ENCODE data around the gene POLR2I. TPM values are rescaled to one million over a fixed set of nuclear protein-coding genes. Genes with fewer than 3 reads are reported as not detected.

Gene POLR2I
- total and polyA plus RNA-seq, 2 experiments from 2014 or later: 94.0 to 413 TPM

DNA sequence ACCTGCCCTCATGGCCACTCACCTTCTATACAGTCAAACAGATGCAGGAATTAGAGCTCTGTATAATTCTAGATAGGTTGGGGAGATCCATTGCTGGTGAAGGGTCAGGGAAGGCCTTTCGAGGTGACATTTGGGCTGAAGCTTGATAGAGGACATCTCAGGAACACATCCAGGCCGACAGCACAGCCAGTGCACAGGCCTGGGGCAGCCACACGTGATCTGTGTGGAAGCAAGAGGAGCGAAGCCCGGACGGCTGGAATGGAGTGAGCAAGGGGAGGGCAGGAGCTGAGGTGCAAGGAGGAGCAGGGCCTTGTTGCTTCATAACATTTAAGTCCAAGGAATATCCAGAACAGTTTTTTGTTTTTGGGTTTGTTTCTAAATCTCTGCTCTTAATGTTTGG, 8.2 kb downstream of the POLR2I start:
- no peak for TF ChIP-seq ZNF331 (CRISPR knock-in tag; IDR thresholded peaks at IDR 0.05; ENCODE audit: low read depth)
- TF ChIP-seq EZH2phosphoT487 (IDR thresholded peaks at IDR 0.05; ENCODE audit: unreplicated experiment): no peak
- TF ChIP-seq POLR2AphosphoS5 (IDR thresholded peaks at IDR 0.05; ENCODE audit: low read depth): no peak
- no peak for TF ChIP-seq JUNB (IDR thresholded peaks at IDR 0.05; ENCODE audit: unreplicated experiment)
- no peak for TF ChIP-seq EZH2 (IDR thresholded peaks at IDR 0.05; ENCODE audit: low read depth, unreplicated experiment)
- TF ChIP-seq, protein P1, sequence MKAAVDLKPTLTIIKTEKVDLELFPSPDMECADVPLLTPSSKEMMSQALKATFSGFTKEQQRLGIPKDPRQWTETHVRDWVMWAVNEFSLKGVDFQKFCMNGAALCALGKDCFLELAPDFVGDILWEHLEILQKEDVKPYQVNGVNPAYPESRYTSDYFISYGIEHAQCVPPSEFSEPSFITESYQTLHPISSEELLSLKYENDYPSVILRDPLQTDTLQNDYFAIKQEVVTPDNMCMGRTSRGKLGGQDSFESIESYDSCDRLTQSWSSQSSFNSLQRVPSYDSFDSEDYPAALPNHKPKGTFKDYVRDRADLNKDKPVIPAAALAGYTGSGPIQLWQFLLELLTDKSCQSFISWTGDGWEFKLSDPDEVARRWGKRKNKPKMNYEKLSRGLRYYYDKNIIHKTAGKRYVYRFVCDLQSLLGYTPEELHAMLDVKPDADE (IDR thresholded peaks at IDR 0.05): no peak
- H3K27me3 ChIP-seq (ENCODE audit: insufficient read depth): no peaks in the 10 kb centered on the region
- H3K27ac ChIP-seq (ENCODE audit: low read depth): peak overlapping the region; percentile 55; the same call in 1 of the 2 replicates
- H3K27ac Mint-ChIP-seq: peak overlapping the region; percentile 68
- no peaks in the 10 kb centered on the region for H3K9me2 ChIP-seq (ENCODE audit: insufficient read depth)
- peaks cover 35% of the 10 kb centered on the region for H3K36me3 Mint-ChIP-seq (ENCODE audit: low read depth)
- H3K4me1 ChIP-seq (ENCODE audit: insufficient read depth): peaks cover 11% of the 10 kb centered on the region
- H3K79me2 ChIP-seq (replicated peaks; ENCODE audit: insufficient read depth): no peaks in the 10 kb centered on the region
- H3K4me3 Mint-ChIP-seq: no peak overlapping the region; the same call in 2 of the 3 replicates
- peaks cover 15% of the 10 kb centered on the region for H3K4me1 Mint-ChIP-seq
- peaks cover 5% of the 10 kb centered on the region for H3K27me3 Mint-ChIP-seq (ENCODE audit: insufficient read depth, low read depth, poor library complexity)
- H3F3A ChIP-seq (replicated peaks; ENCODE audit: low read depth): peaks cover 4% of the 10 kb centered on the region
- no peaks in the 10 kb centered on the region for H3K9me3 Mint-ChIP-seq
- H3K36me3 ChIP-seq (ENCODE audit: insufficient read depth): peaks cover 6% of the 10 kb centered on the region; the same call in 1 of the 2 replicates
- no peak overlapping the region for H3K4me2 ChIP-seq
- H4K20me1 ChIP-seq (replicated peaks; ENCODE audit: insufficient read depth): no peaks in the 10 kb centered on the region; the same call in 1 of the 2 replicates
- no peak overlapping the region for H2AFZ ChIP-seq
- ATAC-seq (no peak), DNase-seq (ENCODE audit: low spot score) (no peak)
- H3K4me3 ChIP-seq: no peak overlapping the region

DNA sequence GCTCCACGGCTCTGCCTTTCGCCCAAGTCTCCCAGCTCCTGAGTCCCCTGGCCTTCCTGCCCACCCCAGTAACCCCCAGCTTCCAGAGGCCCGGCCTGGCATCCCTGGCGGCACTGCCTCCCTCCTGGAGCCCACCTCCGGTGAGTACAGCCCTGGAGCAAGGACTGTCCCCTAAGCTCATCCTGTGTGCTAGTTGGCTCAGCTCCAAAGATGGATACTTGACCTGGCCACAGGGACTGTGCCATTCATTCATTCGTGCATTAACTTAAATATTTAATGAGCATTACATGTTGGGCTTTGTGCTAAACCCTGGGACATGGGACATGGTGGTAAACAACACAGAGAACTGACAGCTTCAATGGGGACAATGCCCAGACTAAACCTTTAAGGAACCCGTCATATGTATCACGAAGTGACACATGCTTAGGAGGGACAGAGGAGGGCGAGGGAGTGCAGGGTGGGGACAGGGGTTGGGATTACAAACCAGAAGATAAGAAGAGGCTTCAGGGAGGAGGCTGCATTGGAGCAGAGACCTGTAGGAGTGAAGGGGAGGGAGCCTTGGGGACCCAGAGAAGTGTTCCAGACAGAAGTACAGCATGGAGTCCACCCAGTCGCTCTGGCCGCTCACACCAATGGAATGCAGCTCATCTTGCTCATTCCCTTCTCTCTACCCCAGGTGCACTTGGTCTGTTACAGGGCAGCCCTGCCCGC, 10.7 kb downstream of the POLR2I start:
- peaks cover 6% of the 10 kb centered on the region; the same call in 2 of the 3 replicates for H3K4me1 Mint-ChIP-seq
- peaks cover 43% of the 10 kb centered on the region for H3K36me3 Mint-ChIP-seq (ENCODE audit: low read depth)
- no peak overlapping the region for H2AFZ ChIP-seq
- H3K9me2 ChIP-seq (ENCODE audit: insufficient read depth): no peaks in the 10 kb centered on the region
- DNase-seq (ENCODE audit: low spot score): no peak
- no peak overlapping the region for H3K27ac ChIP-seq (ENCODE audit: low read depth)
- H3K4me3 ChIP-seq: no peak overlapping the region
- H3F3A ChIP-seq (replicated peaks; ENCODE audit: low read depth): no peaks in the 10 kb centered on the region
- no peak overlapping the region for H3K4me3 Mint-ChIP-seq
- no peaks in the 10 kb centered on the region for H4K20me1 ChIP-seq (replicated peaks; ENCODE audit: insufficient read depth)
- peaks cover 12% of the 10 kb centered on the region; the same call in 1 of the 2 replicates for H3K36me3 ChIP-seq (ENCODE audit: insufficient read depth)
- no peak for ATAC-seq
- peaks cover 5% of the 10 kb centered on the region for H3K27me3 Mint-ChIP-seq (ENCODE audit: insufficient read depth, low read depth, poor library complexity)
- H3K4me2 ChIP-seq: no peak overlapping the region
- H3K79me2 ChIP-seq (replicated peaks; ENCODE audit: insufficient read depth): no peaks in the 10 kb centered on the region
- H3K9me3 Mint-ChIP-seq: no peaks in the 10 kb centered on the region
- H3K4me1 ChIP-seq (ENCODE audit: insufficient read depth): no peaks in the 10 kb centered on the region
- H3K27ac Mint-ChIP-seq: no peak overlapping the region
- no peaks in the 10 kb centered on the region for H3K27me3 ChIP-seq (ENCODE audit: insufficient read depth)
- TF ChIP-seq NANOG (IDR thresholded peaks at IDR 0.05; ENCODE audit: borderline replicate concordance) (no peak), CREB1 (CRISPR knock-in tag; IDR thresholded peaks at IDR 0.05; ENCODE audit: low read depth) (no peak), ZNF114 (CRISPR knock-in tag; IDR thresholded peaks at IDR 0.05) (no peak), EZH2 (IDR thresholded peaks at IDR 0.05; ENCODE audit: low read depth, unreplicated experiment) (no peak), ZNF331 (CRISPR knock-in tag; IDR thresholded peaks at IDR 0.05; ENCODE audit: low read depth) (no peak), EZH2phosphoT487 (IDR thresholded peaks at IDR 0.05; ENCODE audit: unreplicated experiment) (no peak), POLR2AphosphoS5 (IDR thresholded peaks at IDR 0.05; ENCODE audit: low read depth) (no peak), STAT1 (IDR thresholded peaks at IDR 0.05; ENCODE audit: unreplicated experiment) (no peak)
- TF ChIP-seq, protein P2, sequence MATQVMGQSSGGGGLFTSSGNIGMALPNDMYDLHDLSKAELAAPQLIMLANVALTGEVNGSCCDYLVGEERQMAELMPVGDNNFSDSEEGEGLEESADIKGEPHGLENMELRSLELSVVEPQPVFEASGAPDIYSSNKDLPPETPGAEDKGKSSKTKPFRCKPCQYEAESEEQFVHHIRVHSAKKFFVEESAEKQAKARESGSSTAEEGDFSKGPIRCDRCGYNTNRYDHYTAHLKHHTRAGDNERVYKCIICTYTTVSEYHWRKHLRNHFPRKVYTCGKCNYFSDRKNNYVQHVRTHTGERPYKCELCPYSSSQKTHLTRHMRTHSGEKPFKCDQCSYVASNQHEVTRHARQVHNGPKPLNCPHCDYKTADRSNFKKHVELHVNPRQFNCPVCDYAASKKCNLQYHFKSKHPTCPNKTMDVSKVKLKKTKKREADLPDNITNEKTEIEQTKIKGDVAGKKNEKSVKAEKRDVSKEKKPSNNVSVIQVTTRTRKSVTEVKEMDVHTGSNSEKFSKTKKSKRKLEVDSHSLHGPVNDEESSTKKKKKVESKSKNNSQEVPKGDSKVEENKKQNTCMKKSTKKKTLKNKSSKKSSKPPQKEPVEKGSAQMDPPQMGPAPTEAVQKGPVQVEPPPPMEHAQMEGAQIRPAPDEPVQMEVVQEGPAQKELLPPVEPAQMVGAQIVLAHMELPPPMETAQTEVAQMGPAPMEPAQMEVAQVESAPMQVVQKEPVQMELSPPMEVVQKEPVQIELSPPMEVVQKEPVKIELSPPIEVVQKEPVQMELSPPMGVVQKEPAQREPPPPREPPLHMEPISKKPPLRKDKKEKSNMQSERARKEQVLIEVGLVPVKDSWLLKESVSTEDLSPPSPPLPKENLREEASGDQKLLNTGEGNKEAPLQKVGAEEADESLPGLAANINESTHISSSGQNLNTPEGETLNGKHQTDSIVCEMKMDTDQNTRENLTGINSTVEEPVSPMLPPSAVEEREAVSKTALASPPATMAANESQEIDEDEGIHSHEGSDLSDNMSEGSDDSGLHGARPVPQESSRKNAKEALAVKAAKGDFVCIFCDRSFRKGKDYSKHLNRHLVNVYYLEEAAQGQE (IDR thresholded peaks at IDR 0.05; ENCODE audit: unreplicated experiment): no peak
